ENCODE results near the gene RDH13. TPM values are rescaled to one million over a fixed set of nuclear protein-coding genes. Genes with fewer than 3 reads are reported as not detected.
"Not testable (repeated sequence)": the region's sequence is repeated elsewhere in the genome, so short reads cannot be mapped to it uniquely, and the experiment has no call there.

Gene RDH13
- total RNA-seq, 4 donors from 2014 or later, result 28.4 to 125 (median 61.7) TPM

DNA sequence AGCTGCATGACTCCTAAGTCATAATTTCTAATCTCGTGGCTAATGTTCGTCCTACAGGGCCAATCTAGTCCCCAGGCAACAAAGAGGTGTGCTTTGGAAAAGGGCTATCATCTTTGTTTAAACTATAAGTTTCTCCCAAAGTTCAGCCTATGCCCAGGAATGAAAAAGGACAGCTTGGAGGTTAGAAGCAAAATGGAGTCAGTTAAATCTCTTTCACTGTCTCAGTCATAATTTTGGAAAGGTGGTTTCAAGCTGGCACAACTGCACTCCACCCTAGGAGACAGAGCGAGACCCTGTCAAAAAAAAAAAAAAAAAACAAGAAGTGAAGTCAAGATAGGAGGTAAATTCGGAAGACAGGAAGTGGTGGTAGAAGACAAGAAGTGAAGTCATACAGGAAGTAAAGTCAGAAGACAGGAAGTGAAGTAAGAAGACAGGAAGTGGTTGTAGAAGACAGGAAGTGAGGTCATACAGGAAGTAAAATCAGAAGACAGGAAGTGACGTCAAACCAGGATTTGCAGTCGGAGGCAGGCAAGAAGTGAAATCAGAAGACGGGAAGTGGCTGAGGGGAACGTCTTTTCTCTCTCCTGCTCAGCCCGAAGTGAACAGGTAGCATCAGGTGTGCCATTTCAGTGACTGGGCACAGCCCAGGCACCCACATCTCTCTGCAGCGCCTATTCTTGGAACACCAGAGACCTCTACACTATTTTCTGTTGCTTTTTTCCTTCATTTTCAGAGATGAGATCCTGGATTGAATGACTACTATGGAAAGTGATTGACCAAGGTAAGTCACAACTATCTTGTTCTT, 57.1 kb downstream of the RDH13 start:
- no peaks in the 10 kb centered on the region for H3K36me3 ChIP-seq
- H3K27me3 ChIP-seq, result peaks cover 9% of the 10 kb centered on the region
- peaks cover 0 to 5% (median 0%) of the 10 kb centered on the region in 4 donors for H3K4me1 ChIP-seq
- in situ Hi-C loops (cut with MboI; ENCODE audit: low pct_ligation_motif_present in 1 of 4, low pct_unique_long_range_greater_than_20kb in 1 of 4, low sequenced_read_pairs in 3 of 4) (no loop called here), intact Hi-C loops (cut with DNase I; ENCODE audit: low total_unique reads) (no loop called here)
- peaks cover 0 to 7% of the 10 kb centered on the region in 2 donors for H3K9me3 ChIP-seq
- H3K4me3 ChIP-seq, result peak overlapping the region in 3 of 4 donors; percentile 20 to 52 (median 21)
- TF ChIP-seq EP300 (IDR thresholded peaks at IDR 0.05; ENCODE audit: low read depth) (no peak), POLR2AphosphoS5 (IDR thresholded peaks at IDR 0.05) (peak in 2 of 3 donors; percentile 24 to 81), POLR2A (IDR thresholded peaks at IDR 0.05) (peak; percentile 73)
- DNase-seq, result no peak
- WGBS, 2 donors (ENCODE audit: low coverage in 1 of 2), result 43 to 53% methylated on average over 5 to 10 of the region's 10 CpGs
- H3K27ac ChIP-seq, result peak overlapping the region in 2 of 4 donors; percentile 29 to 50

DNA sequence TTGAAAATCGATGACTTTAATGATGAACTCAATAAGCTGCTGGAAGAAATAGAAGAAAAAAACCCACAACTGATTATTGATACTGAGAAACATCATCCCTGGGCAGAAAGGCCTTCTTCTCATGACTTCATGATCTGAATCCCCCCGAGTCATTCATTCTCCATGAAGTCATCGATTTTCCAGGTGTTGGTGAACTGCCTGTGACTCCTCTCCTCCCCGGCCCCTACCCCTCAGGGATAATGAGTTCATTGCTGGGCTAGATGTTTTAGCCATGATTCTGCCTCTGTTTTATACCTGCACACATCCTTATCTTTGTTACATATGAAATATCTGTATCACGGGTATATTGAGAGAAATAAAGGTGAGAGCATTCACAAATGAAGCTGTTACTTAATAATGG, 62.2 kb downstream of the RDH13 start:
- Histone ChIP-seq H3K36me3 (no peaks in the 10 kb centered on the region), H3K27me3 (peaks cover 9% of the 10 kb centered on the region), H3K27ac (no peak overlapping the region), H3K4me1 (no peaks in the 10 kb centered on the region), H3K4me3 (no peak overlapping the region), H3K9me3 (no peaks in the 10 kb centered on the region)
- 70 to 78% methylated on average over 2 to 5 of the region's 5 CpGs for WGBS, 2 donors (ENCODE audit: low coverage in 1 of 2)
- intact Hi-C loops (cut with DNase I; ENCODE audit: low total_unique reads) (no loop called here), in situ Hi-C loops (cut with MboI; ENCODE audit: low pct_ligation_motif_present in 1 of 4, low pct_unique_long_range_greater_than_20kb in 1 of 4, low sequenced_read_pairs in 3 of 4) (no loop called here)
- TF ChIP-seq EP300 (IDR thresholded peaks at IDR 0.05; ENCODE audit: low read depth), result no peak
- no peak for TF ChIP-seq POLR2A (IDR thresholded peaks at IDR 0.05)
- no peak for TF ChIP-seq POLR2AphosphoS5 (IDR thresholded peaks at IDR 0.05)
- TF ChIP-seq, protein P1, sequence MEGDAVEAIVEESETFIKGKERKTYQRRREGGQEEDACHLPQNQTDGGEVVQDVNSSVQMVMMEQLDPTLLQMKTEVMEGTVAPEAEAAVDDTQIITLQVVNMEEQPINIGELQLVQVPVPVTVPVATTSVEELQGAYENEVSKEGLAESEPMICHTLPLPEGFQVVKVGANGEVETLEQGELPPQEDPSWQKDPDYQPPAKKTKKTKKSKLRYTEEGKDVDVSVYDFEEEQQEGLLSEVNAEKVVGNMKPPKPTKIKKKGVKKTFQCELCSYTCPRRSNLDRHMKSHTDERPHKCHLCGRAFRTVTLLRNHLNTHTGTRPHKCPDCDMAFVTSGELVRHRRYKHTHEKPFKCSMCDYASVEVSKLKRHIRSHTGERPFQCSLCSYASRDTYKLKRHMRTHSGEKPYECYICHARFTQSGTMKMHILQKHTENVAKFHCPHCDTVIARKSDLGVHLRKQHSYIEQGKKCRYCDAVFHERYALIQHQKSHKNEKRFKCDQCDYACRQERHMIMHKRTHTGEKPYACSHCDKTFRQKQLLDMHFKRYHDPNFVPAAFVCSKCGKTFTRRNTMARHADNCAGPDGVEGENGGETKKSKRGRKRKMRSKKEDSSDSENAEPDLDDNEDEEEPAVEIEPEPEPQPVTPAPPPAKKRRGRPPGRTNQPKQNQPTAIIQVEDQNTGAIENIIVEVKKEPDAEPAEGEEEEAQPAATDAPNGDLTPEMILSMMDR (IDR thresholded peaks at IDR 0.05), result no peak
- no peak for DNase-seq

DNA sequence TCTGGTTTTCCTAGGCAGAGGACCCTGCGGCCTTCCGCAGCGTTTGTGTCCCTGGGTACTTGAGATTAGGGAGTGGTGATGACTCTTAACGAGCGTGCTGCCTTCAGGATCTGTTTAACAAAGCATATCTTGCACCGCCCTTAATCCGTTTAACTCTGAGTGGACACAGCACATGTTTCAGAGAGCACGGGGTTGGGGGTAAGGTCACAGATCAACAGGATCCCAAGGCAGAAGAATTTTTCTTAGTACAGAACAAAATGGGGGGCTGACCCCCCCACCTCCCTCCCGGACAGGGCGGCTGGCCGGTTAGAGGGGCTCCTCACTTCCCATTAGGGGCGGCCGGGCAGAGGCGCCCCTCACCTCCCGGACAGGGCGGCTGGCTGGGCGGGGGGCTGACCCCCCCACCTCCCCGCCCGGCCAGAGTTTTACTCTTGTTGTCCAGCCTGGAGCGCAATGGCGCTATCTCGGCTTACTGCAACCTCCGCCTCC, 64.2 kb downstream of the RDH13 start:
- intact Hi-C loops (cut with DNase I; ENCODE audit: low total_unique reads), result not testable (repeated sequence)

DNA sequence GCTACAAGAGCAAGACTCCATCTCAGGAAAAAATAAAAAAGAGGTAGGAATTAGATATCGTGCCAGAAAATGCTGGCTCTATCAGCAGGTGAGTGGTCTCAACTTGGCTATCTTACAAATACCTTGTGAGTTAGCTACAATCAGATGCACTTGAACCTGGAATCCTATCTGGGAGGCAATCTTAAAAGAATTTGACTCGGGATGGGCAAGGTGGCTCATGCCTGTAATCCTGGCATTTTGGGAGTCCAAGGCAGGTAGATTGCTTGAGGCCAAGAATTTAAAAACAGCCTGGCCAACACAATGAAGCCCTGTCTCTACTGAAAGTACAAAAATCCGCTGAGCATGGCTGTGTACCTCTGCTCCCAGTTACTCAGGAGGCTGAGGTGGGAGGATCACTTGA, 67.4 kb downstream of the RDH13 start:
- Histone ChIP-seq H3K4me1 (no peaks in the 10 kb centered on the region), H3K4me3 (no peak overlapping the region), H3K9me3 (no peaks in the 10 kb centered on the region), H3K36me3 (no peaks in the 10 kb centered on the region), H3K27ac (no peak overlapping the region), H3K27me3 (no peaks in the 10 kb centered on the region)
- intact Hi-C loops (cut with DNase I; ENCODE audit: low total_unique reads) (no loop called here), in situ Hi-C loops (cut with MboI; ENCODE audit: low pct_ligation_motif_present in 1 of 4, low pct_unique_long_range_greater_than_20kb in 1 of 4, low sequenced_read_pairs in 3 of 4) (no loop called here)
- TF ChIP-seq POLR2AphosphoS5 (IDR thresholded peaks at IDR 0.05), result no peak
- no peak for TF ChIP-seq EP300 (IDR thresholded peaks at IDR 0.05; ENCODE audit: low read depth)
- no peak for TF ChIP-seq POLR2A (IDR thresholded peaks at IDR 0.05)
- TF ChIP-seq, protein P1 (IDR thresholded peaks at IDR 0.05), result no peak
- DNase-seq, result no peak
- 60 to 72% methylated on average over 1 to 3 of the region's 3 CpGs for WGBS, 2 donors (ENCODE audit: low coverage in 1 of 2)

More for the DNA sequence above, 64.2 kb downstream of the RDH13 start:
- H3K4me3 ChIP-seq; H3K36me3 ChIP-seq; H3K4me1 ChIP-seq; H3K9me3 ChIP-seq; H3K27me3 ChIP-seq; H3K27ac ChIP-seq; DNase-seq; in situ Hi-C loops (cut with MboI; ENCODE audit: low pct_ligation_motif_present in 1 of 4, low pct_unique_long_range_greater_than_20kb in 1 of 4, low sequenced_read_pairs in 3 of 4): not testable (repeated sequence)
- WGBS, 2 donors (ENCODE audit: low coverage in 1 of 2), result 79% methylated on average over 14 of the region's 23 CpGs; no CpG with 5 or more reads in 1 of the 2 donors

Other genes starting within 250 kb of the RDH13 start
- not detected for gene KIR3DL1, start 246.7 kb downstream of the RDH13 start, total RNA-seq
- not detected for gene KIR2DS4, start 230.5 kb downstream of the RDH13 start, total RNA-seq
- not detected for gene KIR3DL2, start 212.7 kb downstream of the RDH13 start, total RNA-seq
- gene FCAR, start 188.9 kb downstream of the RDH13 start, total RNA-seq, result not detected
- gene NCR1, start 157.0 kb downstream of the RDH13 start, total RNA-seq, result 1 to 10 TPM in 1 of 4 donors, under 1 TPM in 1, not detected in 2; 0.41 to 1.9 TPM
- gene NLRP7, start 115.6 kb downstream of the RDH13 start, total RNA-seq, result not detected
- gene NLRP2, start 96.8 kb downstream of the RDH13 start, total RNA-seq, result 10 to 100 TPM in 3 of 4 donors, 1 to 10 TPM in 1; 3.2 to 39.6 (median 16.7) TPM
- gene GP6, start 24.9 kb downstream of the RDH13 start, total RNA-seq, result under 1 TPM in 2 of 4 donors, not detected in 2; 0.68 to 1.00 TPM
- gene EPS8L1, start 12.7 kb upstream of the RDH13 start, total RNA-seq, result 100 to 1,000 TPM in 1 of 4 donors, 10 to 100 TPM in 3; 28.7 to 115 (median 49.1) TPM
- 100 to 1,000 TPM; 101 to 350 (median 154) TPM for gene PPP1R12C, start 54.5 kb upstream of the RDH13 start, total RNA-seq
- 1 to 10 TPM in 2 of 4 donors, not detected in 2; 1.6 to 4.1 TPM for gene TNNT1, start 86.1 kb upstream of the RDH13 start, total RNA-seq
- not detected for gene TNNI3, start 94.6 kb upstream of the RDH13 start, total RNA-seq
- gene DNAAF3, start 103.5 kb upstream of the RDH13 start, total RNA-seq, result under 1 TPM in 2 of 4 donors, not detected in 2; 0.40 to 0.41 TPM
- gene SYT5, start 117.1 kb upstream of the RDH13 start, total RNA-seq, result 1 to 10 TPM in 1 of 4 donors, under 1 TPM in 2, not detected in 1; 0.48 to 9.6 (median 0.96) TPM
- gene PTPRH, start 146.4 kb upstream of the RDH13 start, total RNA-seq, result 100 to 1,000 TPM in 2 of 4 donors, 10 to 100 TPM in 2; 31.2 to 176 (median 102) TPM
- gene TMEM86B, start 165.6 kb upstream of the RDH13 start, total RNA-seq, result 10 to 100 TPM in 1 of 4 donors, 1 to 10 TPM in 3; 2.0 to 40.8 (median 4.4) TPM
- 10 to 100 TPM; 51.3 to 91.5 (median 60.7) TPM for gene PPP6R1, start 195.9 kb upstream of the RDH13 start, total RNA-seq
- 10 to 100 TPM in 3 of 4 donors, 1 to 10 TPM in 1; 4.5 to 98.7 (median 27.0) TPM for gene HSPBP1, start 217.0 kb upstream of the RDH13 start, total RNA-seq
- gene BRSK1, start 220.8 kb upstream of the RDH13 start, total RNA-seq, result 10 to 100 TPM in 1 of 4 donors, 1 to 10 TPM in 3; 1.4 to 17.6 (median 4.7) TPM